Gastrocnemius medialis (tissue), 4 donors: ENCODE measurements around the gene CNOT10. TPM values are rescaled to one million over a fixed set of nuclear protein-coding genes. Genes with fewer than 3 reads are reported as not detected.
A peak's percentile ranks its signal among the peaks of the same experiment; 100 is the strongest.
"Not testable (repeated sequence)": the region's sequence is repeated elsewhere in the genome, so short reads cannot be mapped to it uniquely, and the experiment has no call there.

Source experiments
- ATAC-seq, 2 donors: fragments of 150-250 bp; one replicate each; pipeline ENCODE4 v1.9.1; 2016
- DNase-seq, 2 donors: peaks; one replicate each; pipeline ENCODE4 v3.0.0-alpha.2; 2019
- H3K27ac ChIP-seq, 4 donors: fragments of 200-600 bp; sonication (generic); 1 replicate in 1 of 4; 2 replicates in 3 of 4; pipeline ENCODE4 v1.5.1; 2016 to 2018; ENCODE audit warnings: mild to moderate bottlenecking in 2 of 4, moderate library complexity in 1 of 4
- H3K27me3 ChIP-seq, 3 donors: fragments of 200-600 bp; sonication (generic) in 2 of 3; 1 replicate in 1 of 3; 2 replicates in 2 of 3; pipeline versions ENCODE4 v1.5.1 to v1.6.0; 2016 to 2019; ENCODE audit warnings: mild to moderate bottlenecking in 1 of 3, moderate library complexity in 1 of 3
- H3K36me3 ChIP-seq, 2 donors: fragments of 200-600 bp; sonication (generic) in 1 of 2; one replicate each; pipeline ENCODE4 v1.5.1; 2017 to 2018
- H3K4me1 ChIP-seq, 2 donors: fragments of 200-600 bp; sonication (generic) in 1 of 2; one replicate each; pipeline ENCODE4 v1.5.1; 2016 to 2017; ENCODE audit warnings: mild to moderate bottlenecking in 2 of 2
- H3K4me3 ChIP-seq, 4 donors: fragments of 200-600 bp; sonication (generic) in 3 of 4; 1 replicate in 1 of 4; 2 replicates in 3 of 4; pipeline ENCODE4 v1.5.1; 2016 to 2019; ENCODE audit warnings: mild to moderate bottlenecking in 2 of 4
- H3K9me3 ChIP-seq, 3 donors: fragments of 200-600 bp; sonication (generic) in 2 of 3; 1 replicate in 1 of 3; 2 replicates in 2 of 3; pipeline ENCODE4 v1.5.1; 2016 to 2019
- CTCF ChIP-seq, 5 experiments: fragments of 450-650 bp in 3 of 5; fragments of 200-600 bp in 2 of 5; sonication (generic) in 2 of 5; IDR thresholded peaks in 4 of 5; conservative IDR thresholded peaks in 1 of 5; 1 replicate in 4 of 5; 2 replicates in 1 of 5; pipeline ENCODE4 v1.5.1; 2016 to 2019; ENCODE audit warnings: antibody characterized with exemption in 5 of 5, mild to moderate bottlenecking in 3 of 5, moderate library complexity in 3 of 5
- POLR2A ChIP-seq, 2 donors: fragments of 450-650 bp; IDR thresholded peaks; one replicate each; pipeline ENCODE4 v1.6.1; 2017; ENCODE audit warnings: antibody characterized with exemption in 2 of 2, mild to moderate bottlenecking in 2 of 2, moderate library complexity in 2 of 2
- in situ Hi-C, 4 donors: fragments of 200-750 bp; cut with MboI; loops; one replicate each; pipeline versions ENCODE4 v1.15.0 to v1.8.0; 2017; ENCODE audit warnings: low sequenced_read_pairs in 4 of 4
- intact Hi-C: fragments of 100-400 bp; cut with DNase I; formaldehyde crosslinking; loops from one replicate; pipeline ENCODE4 v1.15.1; 2023; ENCODE audit warnings: low total_unique reads
- total RNA-seq, 4 donors: library from RNA; depleted of rRNA; stranded (reverse); fragments of >200 nt; gene quantifications; one replicate each; pipeline versions ENCODE4 v1.1.0 to v1.2.3, GENCODE V29; 2016

The CNOT10 gene
- total RNA-seq, 4 donors from 2014 or later = 10.2 to 16.8 (median 10.9) TPM

- intact Hi-C loops (no loop called here), in situ Hi-C loops (loop anchor here in 1 of 4 donors (10.0 kb wide), 1 partner anchor 201 kb away; no protein-coding TSS in a partner anchor)
- peak in 2 of 5 experiments; percentile 4 to 32 for TF ChIP-seq CTCF (IDR thresholded peaks at IDR 0.05 in 4 of 5, conservative IDR thresholded peaks at IDR 0.05 in 1 of 5)
- no peak for TF ChIP-seq POLR2A (IDR thresholded peaks at IDR 0.05)
- Histone ChIP-seq H3K36me3 (peaks cover 0 to 5% of the 10 kb centered on the region in 2 donors), H3K4me3 (no peak overlapping the region), H3K9me3 (no peaks in the 10 kb centered on the region), H3K27ac (no peak overlapping the region), H3K27me3 (no peaks in the 10 kb centered on the region), H3K4me1 (no peaks in the 10 kb centered on the region)
- no peak for DNase-seq
- ATAC-seq = no peak
These were observed 48.7 kb downstream of the CNOT10 start for GRCh38 chr3:32733631-32734229.

- peaks cover 0 to 13% of the 10 kb centered on the region in 2 donors for H3K36me3 ChIP-seq
- intact Hi-C loops = no loop called here
- no peaks in the 10 kb centered on the region for H3K4me1 ChIP-seq
- TF ChIP-seq POLR2A (IDR thresholded peaks at IDR 0.05) = no peak
- TF ChIP-seq CTCF (IDR thresholded peaks at IDR 0.05 in 4 of 5, conservative IDR thresholded peaks at IDR 0.05 in 1 of 5) = no peak
- no peaks in the 10 kb centered on the region for H3K27me3 ChIP-seq
- ATAC-seq (no peak), DNase-seq (no peak)
- no peak overlapping the region for H3K4me3 ChIP-seq
- in situ Hi-C loops = loop anchor here in 1 of 4 donors (10.0 kb wide), 1 partner anchor 200 kb away; no protein-coding TSS in a partner anchor
- no peak overlapping the region for H3K27ac ChIP-seq
- H3K9me3 ChIP-seq = no peaks in the 10 kb centered on the region
These were observed 49.8 kb downstream of the CNOT10 start for GRCh38 chr3:32734756-32735155.

GRCh38 chr3:32743470-32743869 is 58.5 kb downstream of the CNOT10 start:
- peaks cover 0 to 25% of the 10 kb centered on the region in 2 donors for H3K36me3 ChIP-seq
- DNase-seq, intact Hi-C loops, H3K9me3 ChIP-seq, ATAC-seq, H3K27ac ChIP-seq, in situ Hi-C loops, H3K4me1 ChIP-seq, H3K27me3 ChIP-seq, H3K4me3 ChIP-seq: not testable (repeated sequence)

GRCh38 chr3:32743934-32744333 is 58.9 kb downstream of the CNOT10 start:
- H3K27me3 ChIP-seq = no peaks in the 10 kb centered on the region
- in situ Hi-C loops = no loop called here
- ATAC-seq (no peak), DNase-seq (no peak)
- peaks cover 0 to 23% of the 10 kb centered on the region in 2 donors for H3K36me3 ChIP-seq
- H3K27ac ChIP-seq = no peak overlapping the region
- no peaks in the 10 kb centered on the region for H3K9me3 ChIP-seq
- H3K4me1 ChIP-seq = no peaks in the 10 kb centered on the region
- intact Hi-C loops = no loop called here
- no peak for TF ChIP-seq POLR2A (IDR thresholded peaks at IDR 0.05)
- no peak for TF ChIP-seq CTCF (IDR thresholded peaks at IDR 0.05 in 4 of 5, conservative IDR thresholded peaks at IDR 0.05 in 1 of 5)
- H3K4me3 ChIP-seq = no peak overlapping the region

- Histone ChIP-seq H3K4me3 (no peak overlapping the region), H3K4me1 (no peaks in the 10 kb centered on the region), H3K27ac (no peak overlapping the region), H3K9me3 (no peaks in the 10 kb centered on the region), H3K36me3 (peaks cover 0 to 4% of the 10 kb centered on the region in 2 donors), H3K27me3 (no peaks in the 10 kb centered on the region)
- in situ Hi-C loops (no loop called here), intact Hi-C loops (no loop called here)
- TF ChIP-seq CTCF (IDR thresholded peaks at IDR 0.05 in 4 of 5, conservative IDR thresholded peaks at IDR 0.05 in 1 of 5) (no peak), POLR2A (IDR thresholded peaks at IDR 0.05) (no peak)
- ATAC-seq (no peak), DNase-seq (no peak)
These were observed 66.4 kb downstream of the CNOT10 start for GRCh38 chr3:32751377-32751776.
